ENCODE results near the gene CUEDC2.

GRCh38 chr10:102379383-102379782 is 53.0 kb downstream of the CUEDC2 start:
- TF ChIP-seq, protein P1, sequence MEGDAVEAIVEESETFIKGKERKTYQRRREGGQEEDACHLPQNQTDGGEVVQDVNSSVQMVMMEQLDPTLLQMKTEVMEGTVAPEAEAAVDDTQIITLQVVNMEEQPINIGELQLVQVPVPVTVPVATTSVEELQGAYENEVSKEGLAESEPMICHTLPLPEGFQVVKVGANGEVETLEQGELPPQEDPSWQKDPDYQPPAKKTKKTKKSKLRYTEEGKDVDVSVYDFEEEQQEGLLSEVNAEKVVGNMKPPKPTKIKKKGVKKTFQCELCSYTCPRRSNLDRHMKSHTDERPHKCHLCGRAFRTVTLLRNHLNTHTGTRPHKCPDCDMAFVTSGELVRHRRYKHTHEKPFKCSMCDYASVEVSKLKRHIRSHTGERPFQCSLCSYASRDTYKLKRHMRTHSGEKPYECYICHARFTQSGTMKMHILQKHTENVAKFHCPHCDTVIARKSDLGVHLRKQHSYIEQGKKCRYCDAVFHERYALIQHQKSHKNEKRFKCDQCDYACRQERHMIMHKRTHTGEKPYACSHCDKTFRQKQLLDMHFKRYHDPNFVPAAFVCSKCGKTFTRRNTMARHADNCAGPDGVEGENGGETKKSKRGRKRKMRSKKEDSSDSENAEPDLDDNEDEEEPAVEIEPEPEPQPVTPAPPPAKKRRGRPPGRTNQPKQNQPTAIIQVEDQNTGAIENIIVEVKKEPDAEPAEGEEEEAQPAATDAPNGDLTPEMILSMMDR (IDR thresholded peaks at IDR 0.05; ENCODE audit: poor library complexity), result no peak
- TF ChIP-seq EZH2phosphoT487 (IDR thresholded peaks at IDR 0.05; ENCODE audit: low read depth, severe bottlenecking, unreplicated experiment), result no peak

Data from hepatocyte (in vitro differentiated cells).